ENCODE data around the gene PHACTR4. TPM values are rescaled to one million over a fixed set of nuclear protein-coding genes. Genes with fewer than 3 reads are reported as not detected.
"Not testable (repeated sequence)": the region's sequence is repeated elsewhere in the genome, so short reads cannot be mapped to it uniquely, and the experiment has no call there.

The PHACTR4 gene
- polyA plus RNA-seq, 1 donor (not counting 4 experiments of a cell fraction or from before 2014, with no cell fraction given), result 12.2 TPM

- dilution Hi-C loops (cut with MboI; ENCODE audit: extremely low pct_ligation_motif_present, low sequenced_read_pairs), result no loop called here
Measured at GRCh38 chr1:28521502-28522164, 152.1 kb downstream of the PHACTR4 start.

GRCh38 chr1:28522537-28522936, 153.0 kb downstream of the PHACTR4 start:
- H3K36me3 ChIP-seq (ENCODE audit: control insufficient read depth in 2 of 2, extremely low read depth in 1 of 2, insufficient read depth in 2 of 2, low read length in 2 of 2), result peaks cover 2 to 14% of the 10 kb centered on the region in 2 experiments
- H3K4me1 ChIP-seq (ENCODE audit: control insufficient read depth, extremely low read depth, insufficient read depth, low read length), result peaks cover 15% of the 10 kb centered on the region
- H2AFZ ChIP-seq (ENCODE audit: control insufficient read depth, low read length); FAIRE-seq; dilution Hi-C loops (cut with MboI; ENCODE audit: extremely low pct_ligation_motif_present, low sequenced_read_pairs); H4K20me1 ChIP-seq (ENCODE audit: control insufficient read depth, extremely low read depth, insufficient read depth, low read length); DNase-seq (ENCODE audit: low read depth, low spot score); H3K4me2 ChIP-seq (ENCODE audit: control insufficient read depth, extremely low read depth, insufficient read depth, low read depth, low read length); H3K4me3 ChIP-seq (ENCODE audit: control insufficient read depth in 2 of 3, extremely low read depth in 1 of 3, insufficient read depth in 2 of 3, low read depth in 1 of 3, low read length in 3 of 3); H3K27me3 ChIP-seq (ENCODE audit: control insufficient read depth, extremely low read depth, insufficient read depth, low read length); H3K27ac ChIP-seq (ENCODE audit: control insufficient read depth, insufficient read depth, low read length); H3K9me3 ChIP-seq (ENCODE audit: control insufficient read depth, low read depth, low read length); H3K9ac ChIP-seq (ENCODE audit: control insufficient read depth, extremely low read depth, insufficient read depth, low read length); H3K9me1 ChIP-seq (ENCODE audit: control insufficient read depth, extremely low read depth, insufficient read depth, low read length): not testable (repeated sequence)
- peaks cover 81% of the 10 kb centered on the region for H3K79me2 ChIP-seq (ENCODE audit: control insufficient read depth, insufficient read depth, low read length)

More at GRCh38 chr1:28521502-28522164, 152.1 kb downstream of the PHACTR4 start:
- H2AFZ ChIP-seq (ENCODE audit: control insufficient read depth, low read length), result no peak overlapping the region
- no peak overlapping the region for H3K4me2 ChIP-seq (ENCODE audit: control insufficient read depth, extremely low read depth, insufficient read depth, low read depth, low read length)
- H3K9me3 ChIP-seq (ENCODE audit: control insufficient read depth, low read depth, low read length), result no peaks in the 10 kb centered on the region
- H3K4me3 ChIP-seq (ENCODE audit: control insufficient read depth in 2 of 3, extremely low read depth in 1 of 3, insufficient read depth in 2 of 3, low read depth in 1 of 3, low read length in 3 of 3), result no peak overlapping the region
- TF ChIP-seq EZH2 (IDR thresholded peaks at IDR 0.05; ENCODE audit: low read length), result no peak
- TF ChIP-seq CTCF (optimal IDR thresholded peaks at IDR 0.05 in 1 of 3, IDR thresholded peaks at IDR 0.05 in 1 of 3, conservative IDR thresholded peaks at IDR 0.05 in 1 of 3; ENCODE audit: extremely low read depth in 1 of 3, insufficient read depth in 2 of 3, low read length in 3 of 3), result no peak
- no peaks in the 10 kb centered on the region for H4K20me1 ChIP-seq (ENCODE audit: control insufficient read depth, extremely low read depth, insufficient read depth, low read length)
- no peak overlapping the region for H3K27ac ChIP-seq (ENCODE audit: control insufficient read depth, insufficient read depth, low read length)
- FAIRE-seq, result no peak
- H3K27me3 ChIP-seq (ENCODE audit: control insufficient read depth, extremely low read depth, insufficient read depth, low read length), result no peaks in the 10 kb centered on the region
- no peak overlapping the region for H3K9ac ChIP-seq (ENCODE audit: control insufficient read depth, extremely low read depth, insufficient read depth, low read length)
- peaks cover 2 to 14% of the 10 kb centered on the region in 2 experiments for H3K36me3 ChIP-seq (ENCODE audit: control insufficient read depth in 2 of 2, extremely low read depth in 1 of 2, insufficient read depth in 2 of 2, low read length in 2 of 2)
- H3K79me2 ChIP-seq (ENCODE audit: control insufficient read depth, insufficient read depth, low read length), result peaks cover 74% of the 10 kb centered on the region
- H3K9me1 ChIP-seq (ENCODE audit: control insufficient read depth, extremely low read depth, insufficient read depth, low read length), result no peaks in the 10 kb centered on the region
- no peak for DNase-seq (ENCODE audit: low read depth, low spot score)
- H3K4me1 ChIP-seq (ENCODE audit: control insufficient read depth, extremely low read depth, insufficient read depth, low read length), result peaks cover 20% of the 10 kb centered on the region

- Histone ChIP-seq H3K36me3 (ENCODE audit: control insufficient read depth in 2 of 2, extremely low read depth in 1 of 2, insufficient read depth in 2 of 2, low read length in 2 of 2) (peaks cover 7 to 20% of the 10 kb centered on the region in 2 experiments), H3K79me2 (ENCODE audit: control insufficient read depth, insufficient read depth, low read length) (peaks cover 76% of the 10 kb centered on the region)
- dilution Hi-C loops (cut with MboI; ENCODE audit: extremely low pct_ligation_motif_present, low sequenced_read_pairs); H2AFZ ChIP-seq (ENCODE audit: control insufficient read depth, low read length); H3K9me3 ChIP-seq (ENCODE audit: control insufficient read depth, low read depth, low read length); H3K4me2 ChIP-seq (ENCODE audit: control insufficient read depth, extremely low read depth, insufficient read depth, low read depth, low read length); H3K27ac ChIP-seq (ENCODE audit: control insufficient read depth, insufficient read depth, low read length); H3K27me3 ChIP-seq (ENCODE audit: control insufficient read depth, extremely low read depth, insufficient read depth, low read length); H3K4me3 ChIP-seq (ENCODE audit: control insufficient read depth in 2 of 3, extremely low read depth in 1 of 3, insufficient read depth in 2 of 3, low read depth in 1 of 3, low read length in 3 of 3); DNase-seq (ENCODE audit: low read depth, low spot score); H3K9ac ChIP-seq (ENCODE audit: control insufficient read depth, extremely low read depth, insufficient read depth, low read length); H4K20me1 ChIP-seq (ENCODE audit: control insufficient read depth, extremely low read depth, insufficient read depth, low read length); H3K4me1 ChIP-seq (ENCODE audit: control insufficient read depth, extremely low read depth, insufficient read depth, low read length); H3K9me1 ChIP-seq (ENCODE audit: control insufficient read depth, extremely low read depth, insufficient read depth, low read length); FAIRE-seq: not testable (repeated sequence)
Measured at GRCh38 chr1:28525002-28525642, 155.6 kb downstream of the PHACTR4 start.

Measured in keratinocyte (primary cell).